ENCODE data around the gene CFH.
"Not testable (repeated sequence)": the region's sequence is repeated elsewhere in the genome, so short reads cannot be mapped to it uniquely, and the experiment has no call there.

The CFH gene

GRCh38 chr1:196690582-196690981 is 38.7 kb downstream of the CFH start:
- DNase-seq (no peak), ATAC-seq (no peak)
- H3K27ac Mint-ChIP-seq = no peak overlapping the region
- H3K4me1 Mint-ChIP-seq = no peaks in the 10 kb centered on the region
- peaks cover 0 to 7% of the 10 kb centered on the region in 2 donors for H3K9me3 Mint-ChIP-seq
- peaks cover under 1% of the 10 kb centered on the region for H3K27me3 Mint-ChIP-seq
- H3K4me3 Mint-ChIP-seq = no peak overlapping the region

GRCh38 chr1:196698993-196699392 is 47.1 kb downstream of the CFH start:
- Mint-ChIP-seq H3K4me3 (no peak overlapping the region), H3K9me3 (peaks cover 12 to 17% of the 10 kb centered on the region in 2 donors), H3K4me1 (no peaks in the 10 kb centered on the region), H3K27me3 (peaks cover 7% of the 10 kb centered on the region), H3K27ac (no peak overlapping the region)
- ATAC-seq (no peak), DNase-seq (no peak)

GRCh38 chr1:196701144-196701543 is 49.3 kb downstream of the CFH start:
- Mint-ChIP-seq H3K27me3 (peaks cover 2% of the 10 kb centered on the region), H3K27ac (no peak overlapping the region), H3K4me3 (no peak overlapping the region), H3K4me1 (no peaks in the 10 kb centered on the region), H3K9me3 (peaks cover 8 to 12% of the 10 kb centered on the region in 2 donors)
- DNase-seq = no peak
- no peak for ATAC-seq

- ATAC-seq, H3K27me3 Mint-ChIP-seq, H3K4me3 Mint-ChIP-seq, DNase-seq, H3K27ac Mint-ChIP-seq, H3K9me3 Mint-ChIP-seq, H3K4me1 Mint-ChIP-seq: not testable (repeated sequence)
Measured at GRCh38 chr1:196709892-196710291, 58.0 kb downstream of the CFH start.

GRCh38 chr1:196717868-196718267 is 66.0 kb downstream of the CFH start:
- Mint-ChIP-seq H3K9me3 (peaks cover 0 to 7% of the 10 kb centered on the region in 2 donors), H3K27ac (no peak overlapping the region), H3K27me3 (no peaks in the 10 kb centered on the region), H3K4me3 (no peak overlapping the region), H3K4me1 (no peaks in the 10 kb centered on the region)
- DNase-seq (no peak), ATAC-seq (no peak)

- H3K9me3 Mint-ChIP-seq = no peaks in the 10 kb centered on the region
- DNase-seq = peak in 1 of 2 donors; percentile 45
- no peaks in the 10 kb centered on the region for H3K27me3 Mint-ChIP-seq
- H3K4me1 Mint-ChIP-seq = no peaks in the 10 kb centered on the region
- H3K27ac Mint-ChIP-seq = no peak overlapping the region
- ATAC-seq = peak; percentile 82
- H3K4me3 Mint-ChIP-seq = no peak overlapping the region
Measured at GRCh38 chr1:196723325-196724185, 71.7 kb downstream of the CFH start.

GRCh38 chr1:196732526-196732925 is 80.7 kb downstream of the CFH start:
- H3K9me3 Mint-ChIP-seq = peaks cover 0 to 7% of the 10 kb centered on the region in 2 donors
- H3K4me1 Mint-ChIP-seq = no peaks in the 10 kb centered on the region
- ATAC-seq (no peak), DNase-seq (no peak)
- no peak overlapping the region for H3K4me3 Mint-ChIP-seq
- H3K27ac Mint-ChIP-seq = no peak overlapping the region
- H3K27me3 Mint-ChIP-seq = no peaks in the 10 kb centered on the region

GRCh38 chr1:196733091-196733970 is 81.5 kb downstream of the CFH start:
- Mint-ChIP-seq H3K4me3 (no peak overlapping the region), H3K27ac (no peak overlapping the region), H3K4me1 (no peaks in the 10 kb centered on the region), H3K27me3 (no peaks in the 10 kb centered on the region), H3K9me3 (peaks cover 0 to 13% of the 10 kb centered on the region in 2 donors)
- ATAC-seq (no peak), DNase-seq (no peak)

- ATAC-seq (no peak), DNase-seq (no peak)
- no peak overlapping the region for H3K4me3 Mint-ChIP-seq
- no peaks in the 10 kb centered on the region for H3K4me1 Mint-ChIP-seq
- no peak overlapping the region for H3K27ac Mint-ChIP-seq
- H3K9me3 Mint-ChIP-seq = peaks cover 0 to 20% of the 10 kb centered on the region in 2 donors
- H3K27me3 Mint-ChIP-seq = no peaks in the 10 kb centered on the region
Measured at GRCh38 chr1:196734006-196734405, 82.2 kb downstream of the CFH start.

GRCh38 chr1:196734460-196734859 is 82.6 kb downstream of the CFH start:
- Mint-ChIP-seq H3K9me3 (peaks cover 3 to 25% of the 10 kb centered on the region in 2 donors), H3K4me1 (no peaks in the 10 kb centered on the region), H3K4me3 (no peak overlapping the region), H3K27ac (no peak overlapping the region), H3K27me3 (no peaks in the 10 kb centered on the region)
- no peak for DNase-seq
- ATAC-seq = no peak

GRCh38 chr1:196738730-196739129 is 86.9 kb downstream of the CFH start:
- Mint-ChIP-seq H3K4me1 (no peaks in the 10 kb centered on the region), H3K9me3 (peaks cover 12 to 22% of the 10 kb centered on the region in 2 donors), H3K27ac (no peak overlapping the region), H3K4me3 (no peak overlapping the region), H3K27me3 (no peaks in the 10 kb centered on the region)
- ATAC-seq = no peak
- no peak for DNase-seq

GRCh38 chr1:196743244-196743643 is 91.4 kb downstream of the CFH start:
- ATAC-seq, H3K27me3 Mint-ChIP-seq: not testable (repeated sequence)

GRCh38 chr1:196765019-196765740 is 113.3 kb downstream of the CFH start:
- ATAC-seq, H3K4me1 Mint-ChIP-seq, H3K9me3 Mint-ChIP-seq, DNase-seq, H3K27me3 Mint-ChIP-seq, H3K4me3 Mint-ChIP-seq, H3K27ac Mint-ChIP-seq: not testable (repeated sequence)

More at GRCh38 chr1:196743244-196743643, 91.4 kb downstream of the CFH start:
- H3K9me3 Mint-ChIP-seq = peaks cover 12 to 17% of the 10 kb centered on the region in 2 donors
- H3K4me1 Mint-ChIP-seq, H3K4me3 Mint-ChIP-seq, H3K27ac Mint-ChIP-seq, DNase-seq: not testable (repeated sequence)

- ATAC-seq, H3K9me3 Mint-ChIP-seq, DNase-seq, H3K27me3 Mint-ChIP-seq, H3K4me3 Mint-ChIP-seq, H3K4me1 Mint-ChIP-seq, H3K27ac Mint-ChIP-seq: not testable (repeated sequence)
Measured at GRCh38 chr1:196769823-196770222, 118.0 kb downstream of the CFH start.

- Mint-ChIP-seq H3K27me3 (no peaks in the 10 kb centered on the region), H3K4me1 (no peaks in the 10 kb centered on the region), H3K27ac (no peak overlapping the region), H3K9me3 (no peaks in the 10 kb centered on the region), H3K4me3 (no peak overlapping the region)
- DNase-seq (no peak), ATAC-seq (no peak)
Measured at GRCh38 chr1:196773713-196774112, 121.9 kb downstream of the CFH start.

All from stimulated activated naive CD8-positive, alpha-beta T cell treated with anti-CD3 and anti-CD28 coated beads, Interleukin-15, amount 100 ng/mL, for 72 hours (primary cell).